ENCODE data around the gene CREB3L2. TPM values are rescaled to one million over a fixed set of nuclear protein-coding genes. Genes with fewer than 3 reads are reported as not detected.
A peak's percentile ranks its signal among the peaks of the same experiment; 100 is the strongest.

CREB3L2 gene
- total RNA-seq, 1 experiment from 2014 or later = 18.1 TPM

- Histone ChIP-seq H4K20me1 (ENCODE audit: low read length) (no peaks in the 10 kb centered on the region), H3K27ac (ENCODE audit: low read length) (no peak overlapping the region), H3K27me3 (ENCODE audit: low read length) (no peaks in the 10 kb centered on the region), H3K4me2 (ENCODE audit: low read length) (no peak overlapping the region), H3K9me2 (replicated peaks; ENCODE audit: low read length) (no peaks in the 10 kb centered on the region), H3K9me3 (ENCODE audit: low read length) (no peaks in the 10 kb centered on the region), H3K36me3 (ENCODE audit: low read depth, low read length) (0 out of 2 replicates have a peak, but pooled peaks cover 3% of the 10 kb centered on the region), H3K79me2 (ENCODE audit: low read length) (peaks cover 3% of the 10 kb centered on the region; the same call in 1 of the 2 replicates), H3K9ac (ENCODE audit: low read length) (no peak overlapping the region), H2AFZ (ENCODE audit: low read length) (no peak overlapping the region), H3K4me1 (ENCODE audit: insufficient read depth, low read length) (peaks cover 29% of the 10 kb centered on the region), H3K4me3 (ENCODE audit: low read length) (no peak overlapping the region), H3F3A (ENCODE audit: low read length, unreplicated experiment) (no peaks in the 10 kb centered on the region)
- intact Hi-C loops (cut with micrococcal nuclease) = no loop called here
- CTCF ChIA-PET = no interaction called here
- TF ChIP-seq EZH2phosphoT487 (IDR thresholded peaks at IDR 0.05; ENCODE audit: borderline replicate concordance, low read length) (no peak), EZH2 (IDR thresholded peaks at IDR 0.05; ENCODE audit: low read length, unreplicated experiment) (no peak)
- TF ChIP-seq, protein P1, sequence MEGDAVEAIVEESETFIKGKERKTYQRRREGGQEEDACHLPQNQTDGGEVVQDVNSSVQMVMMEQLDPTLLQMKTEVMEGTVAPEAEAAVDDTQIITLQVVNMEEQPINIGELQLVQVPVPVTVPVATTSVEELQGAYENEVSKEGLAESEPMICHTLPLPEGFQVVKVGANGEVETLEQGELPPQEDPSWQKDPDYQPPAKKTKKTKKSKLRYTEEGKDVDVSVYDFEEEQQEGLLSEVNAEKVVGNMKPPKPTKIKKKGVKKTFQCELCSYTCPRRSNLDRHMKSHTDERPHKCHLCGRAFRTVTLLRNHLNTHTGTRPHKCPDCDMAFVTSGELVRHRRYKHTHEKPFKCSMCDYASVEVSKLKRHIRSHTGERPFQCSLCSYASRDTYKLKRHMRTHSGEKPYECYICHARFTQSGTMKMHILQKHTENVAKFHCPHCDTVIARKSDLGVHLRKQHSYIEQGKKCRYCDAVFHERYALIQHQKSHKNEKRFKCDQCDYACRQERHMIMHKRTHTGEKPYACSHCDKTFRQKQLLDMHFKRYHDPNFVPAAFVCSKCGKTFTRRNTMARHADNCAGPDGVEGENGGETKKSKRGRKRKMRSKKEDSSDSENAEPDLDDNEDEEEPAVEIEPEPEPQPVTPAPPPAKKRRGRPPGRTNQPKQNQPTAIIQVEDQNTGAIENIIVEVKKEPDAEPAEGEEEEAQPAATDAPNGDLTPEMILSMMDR (conservative IDR thresholded peaks at IDR 0.05; ENCODE audit: low read depth, low read length) = no peak
- POLR2A ChIA-PET (ENCODE audit: unreplicated experiment) = no interaction called here
- no TSS peak for BruUV-seq (replicated peaks)
- DNase-seq = no peak
- no peak for ATAC-seq
Observed at GRCh38 chr7:137925754-137926153, 76.1 kb downstream of the CREB3L2 start.

DNA sequence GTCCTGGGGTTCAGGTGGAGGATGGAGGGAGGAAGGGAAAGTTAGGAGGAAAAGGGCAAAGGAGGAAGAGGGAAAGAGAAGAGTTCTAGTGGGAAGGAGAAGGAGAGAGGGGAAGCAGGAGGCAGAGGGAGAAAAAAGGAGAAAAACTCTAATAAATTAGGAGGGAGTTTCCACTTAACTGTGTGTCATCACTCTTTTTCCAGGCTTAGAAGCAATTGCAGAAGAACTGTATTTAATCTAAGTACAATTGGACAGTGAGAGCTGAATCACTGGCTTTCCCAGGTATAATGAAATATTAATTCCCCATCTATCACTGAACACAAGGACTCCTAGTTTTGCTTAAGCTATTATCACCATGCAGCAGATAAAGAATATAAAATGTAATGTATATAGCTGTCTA, 76.8 kb downstream of the CREB3L2 start:
- 0 out of 2 replicates have a peak, but pooled peaks cover 3% of the 10 kb centered on the region for H3K36me3 ChIP-seq (ENCODE audit: low read depth, low read length)
- H3K4me1 ChIP-seq (ENCODE audit: insufficient read depth, low read length) = peaks cover 23% of the 10 kb centered on the region
- no peaks in the 10 kb centered on the region for H3K9me3 ChIP-seq (ENCODE audit: low read length)
- TF ChIP-seq, protein P1 (conservative IDR thresholded peaks at IDR 0.05; ENCODE audit: low read depth, low read length) = no peak
- TF ChIP-seq EZH2phosphoT487 (IDR thresholded peaks at IDR 0.05; ENCODE audit: borderline replicate concordance, low read length) (no peak), EZH2 (IDR thresholded peaks at IDR 0.05; ENCODE audit: low read length, unreplicated experiment) (no peak)
- H3K27ac ChIP-seq (ENCODE audit: low read length) = no peak overlapping the region
- BruUV-seq (replicated peaks) = no TSS peak
- H4K20me1 ChIP-seq (ENCODE audit: low read length) = no peaks in the 10 kb centered on the region
- no peak overlapping the region for H3K4me2 ChIP-seq (ENCODE audit: low read length)
- H3K27me3 ChIP-seq (ENCODE audit: low read length) = no peaks in the 10 kb centered on the region
- no peak overlapping the region for H3K4me3 ChIP-seq (ENCODE audit: low read length)
- POLR2A ChIA-PET (ENCODE audit: unreplicated experiment) = no interaction called here
- intact Hi-C loops (cut with micrococcal nuclease) = no loop called here
- H3K9me2 ChIP-seq (replicated peaks; ENCODE audit: low read length) = no peaks in the 10 kb centered on the region
- ATAC-seq (no peak), DNase-seq (no peak)
- H3F3A ChIP-seq (ENCODE audit: low read length, unreplicated experiment) = no peaks in the 10 kb centered on the region
- peaks cover 3% of the 10 kb centered on the region; the same call in 1 of the 2 replicates for H3K79me2 ChIP-seq (ENCODE audit: low read length)
- H3K9ac ChIP-seq (ENCODE audit: low read length) = no peak overlapping the region
- CTCF ChIA-PET = no interaction called here
- no peak overlapping the region for H2AFZ ChIP-seq (ENCODE audit: low read length)

GRCh38 chr7:137923380-137923779, 78.5 kb downstream of the CREB3L2 start:
- no peak overlapping the region for H2AFZ ChIP-seq (ENCODE audit: low read length)
- DNase-seq (peak; percentile 67), ATAC-seq (peak; percentile 91)
- H3K79me2 ChIP-seq (ENCODE audit: low read length) = no peaks in the 10 kb centered on the region
- H3K4me2 ChIP-seq (ENCODE audit: low read length) = no peak overlapping the region
- H3K27ac ChIP-seq (ENCODE audit: low read length) = peak overlapping the region; percentile 41
- ChIA-PET POLR2A (ENCODE audit: unreplicated experiment) (no interaction called here), CTCF (no interaction called here)
- H3K27me3 ChIP-seq (ENCODE audit: low read length) = no peaks in the 10 kb centered on the region
- H3K4me1 ChIP-seq (ENCODE audit: insufficient read depth, low read length) = peaks cover 21% of the 10 kb centered on the region; the same call in 1 of the 2 replicates
- BruUV-seq (replicated peaks) = no TSS peak
- H3K9ac ChIP-seq (ENCODE audit: low read length) = no peak overlapping the region
- H3K4me3 ChIP-seq (ENCODE audit: low read length) = no peak overlapping the region
- no peaks in the 10 kb centered on the region for H4K20me1 ChIP-seq (ENCODE audit: low read length)
- no peaks in the 10 kb centered on the region for H3K9me3 ChIP-seq (ENCODE audit: low read length)
- TF ChIP-seq, protein P1 (conservative IDR thresholded peaks at IDR 0.05; ENCODE audit: low read depth, low read length) = no peak
- H3K9me2 ChIP-seq (replicated peaks; ENCODE audit: low read length) = no peaks in the 10 kb centered on the region
- H3F3A ChIP-seq (ENCODE audit: low read length, unreplicated experiment) = no peaks in the 10 kb centered on the region
- 0 out of 2 replicates have a peak, but pooled peaks cover 3% of the 10 kb centered on the region for H3K36me3 ChIP-seq (ENCODE audit: low read depth, low read length)
- intact Hi-C loops (cut with micrococcal nuclease) = no loop called here

Data from PC-3 (cell line).